AG04450 (cell line): ENCODE results near the gene CALML3. TPM values are rescaled to one million over a fixed set of nuclear protein-coding genes. Genes with fewer than 3 reads are reported as not detected.
A peak's percentile ranks its signal among the peaks of the same experiment; 100 is the strongest.

ENCODE experiments used
- CTCF ChIA-PET: fragments of 300-600, 350-600 bp; formaldehyde crosslinking; extraction: SDS; loops from one replicate; lab custom pipeline; 2022; ENCODE audit warnings: antibody characterized with exemption, inconsistent platforms; lab: Charles Lee
- POLR2A ChIA-PET: fragments of 350-600 bp; formaldehyde crosslinking; extraction: SDS; loops from one replicate; lab custom pipeline; 2021; ENCODE audit warnings: antibody characterized with exemption, inconsistent platforms; lab: Yijun Ruan, JAX
- DNase-seq: peaks from one replicate; pipeline ENCODE4 v3.0.0-alpha.2; 2011; ENCODE audit warnings: low read depth, low spot score
- H3K27ac ChIP-seq: one replicate; pipeline ENCODE4 v1.5.1; 2012; ENCODE audit warnings: low read depth, low read length, control low read depth
- H3K27me3 ChIP-seq: one replicate; pipeline ENCODE4 v1.6.0; 2012; ENCODE audit warnings: low read length; ENCODE audit not compliant: control insufficient read depth, insufficient read depth
- H3K4me3 ChIP-seq: 2 replicates; pipeline ENCODE4 v1.5.1; 2011; ENCODE audit warnings: mild to moderate bottlenecking, low read depth, low read length, control low read depth
- H3K9me3 ChIP-seq: 2 replicates; pipeline ENCODE4 v1.5.1; 2012; ENCODE audit warnings: low read length; ENCODE audit not compliant: control insufficient read depth, insufficient read depth
- polyA plus RNA-seq: library from polyadenylated mRNA; depleted of rRNA; stranded (reverse); fragments of >200 nt; gene quantifications from 2 replicates; pipeline ENCODE4 v1.2.3, GENCODE V29; 2011
- TF ChIP-seq, protein P1 (sequence below): IDR thresholded peaks from 2 replicates; pipeline ENCODE4 v1.5.1; 2011; ENCODE audit warnings: low read depth, low read length, control low read depth, inconsistent platforms

Gene CALML3
- polyA plus RNA-seq, 1 experiment, result not detected

GRCh38 chr10:5553400-5554170 is 28.8 kb downstream of the CALML3 start:
- Histone ChIP-seq H3K27ac (peak overlapping the region; percentile 11), H3K4me3 (no peak overlapping the region), H3K27me3 (no peaks in the 10 kb centered on the region), H3K9me3 (peaks cover 6% of the 10 kb centered on the region)
- POLR2A ChIA-PET, result no interaction called here
- DNase-seq, result no peak
- TF ChIP-seq, protein P1, sequence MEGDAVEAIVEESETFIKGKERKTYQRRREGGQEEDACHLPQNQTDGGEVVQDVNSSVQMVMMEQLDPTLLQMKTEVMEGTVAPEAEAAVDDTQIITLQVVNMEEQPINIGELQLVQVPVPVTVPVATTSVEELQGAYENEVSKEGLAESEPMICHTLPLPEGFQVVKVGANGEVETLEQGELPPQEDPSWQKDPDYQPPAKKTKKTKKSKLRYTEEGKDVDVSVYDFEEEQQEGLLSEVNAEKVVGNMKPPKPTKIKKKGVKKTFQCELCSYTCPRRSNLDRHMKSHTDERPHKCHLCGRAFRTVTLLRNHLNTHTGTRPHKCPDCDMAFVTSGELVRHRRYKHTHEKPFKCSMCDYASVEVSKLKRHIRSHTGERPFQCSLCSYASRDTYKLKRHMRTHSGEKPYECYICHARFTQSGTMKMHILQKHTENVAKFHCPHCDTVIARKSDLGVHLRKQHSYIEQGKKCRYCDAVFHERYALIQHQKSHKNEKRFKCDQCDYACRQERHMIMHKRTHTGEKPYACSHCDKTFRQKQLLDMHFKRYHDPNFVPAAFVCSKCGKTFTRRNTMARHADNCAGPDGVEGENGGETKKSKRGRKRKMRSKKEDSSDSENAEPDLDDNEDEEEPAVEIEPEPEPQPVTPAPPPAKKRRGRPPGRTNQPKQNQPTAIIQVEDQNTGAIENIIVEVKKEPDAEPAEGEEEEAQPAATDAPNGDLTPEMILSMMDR, result no peak
- CTCF ChIA-PET, result no interaction called here

- Histone ChIP-seq H3K9me3 (peaks cover under 1% of the 10 kb centered on the region; the same call in 1 of the 2 replicates), H3K27ac (no peak overlapping the region), H3K4me3 (no peak overlapping the region), H3K27me3 (no peaks in the 10 kb centered on the region)
- ChIA-PET POLR2A (no interaction called here), CTCF (interaction anchor here (1.1 kb wide), 1 partner anchor 113 kb away, joined by 6 read pairs; no protein-coding TSS in a partner anchor)
- no peak for DNase-seq
- TF ChIP-seq, protein P1, result no peak
Observed at GRCh38 chr10:5555021-5555510, 30.3 kb downstream of the CALML3 start.

- H3K9me3 ChIP-seq, result no peaks in the 10 kb centered on the region; the same call in 1 of the 2 replicates
- POLR2A ChIA-PET, result no interaction called here
- no peak overlapping the region for H3K27ac ChIP-seq
- DNase-seq, result no peak
- CTCF ChIA-PET, result no interaction called here
- H3K27me3 ChIP-seq, result no peaks in the 10 kb centered on the region
- TF ChIP-seq, protein P1, result no peak
- H3K4me3 ChIP-seq, result no peak overlapping the region
Observed at GRCh38 chr10:5555881-5556280, 31.1 kb downstream of the CALML3 start.

GRCh38 chr10:5556576-5556975 is 31.8 kb downstream of the CALML3 start:
- CTCF ChIA-PET, result interaction anchor here (0.8 kb wide), 1 partner anchor 66 kb away, joined by 4 read pairs; no protein-coding TSS in a partner anchor
- POLR2A ChIA-PET, result no interaction called here

More at GRCh38 chr10:5556576-5556975, 31.8 kb downstream of the CALML3 start:
- Histone ChIP-seq H3K27me3 (no peaks in the 10 kb centered on the region), H3K9me3 (no peaks in the 10 kb centered on the region; the same call in 1 of the 2 replicates), H3K4me3 (no peak overlapping the region), H3K27ac (no peak overlapping the region)
- TF ChIP-seq, protein P1, result no peak
- no peak for DNase-seq
